ENCODE data around the gene ALKBH4. TPM values are rescaled to one million over a fixed set of nuclear protein-coding genes. Genes with fewer than 3 reads are reported as not detected.

ALKBH4 gene
- polyA plus RNA-seq, 1 experiment: 4.3 TPM

- TF ChIP-seq CTCF (IDR thresholded peaks at IDR 0.05; ENCODE audit: low read depth, low read length): no peak
- ChIA-PET POLR2A (no interaction called here), CTCF (no interaction called here)
- H3K4me3 ChIP-seq (ENCODE audit: low read depth, low read length): no peak overlapping the region
- H3K27ac ChIP-seq (ENCODE audit: low read depth, low read length): no peak overlapping the region
- DNase-seq (ENCODE audit: low read depth, low spot score): no peak
- H3K9me3 ChIP-seq (ENCODE audit: control insufficient read depth, insufficient read depth, low read length): no peaks in the 10 kb centered on the region; the same call in 1 of the 2 replicates
- H3K27me3 ChIP-seq (ENCODE audit: control insufficient read depth, insufficient read depth, low read length): no peaks in the 10 kb centered on the region
Observed at GRCh38 chr7:102426268-102427018, 38.2 kb downstream of the ALKBH4 start.

- Histone ChIP-seq H3K4me3 (ENCODE audit: low read depth, low read length) (no peak overlapping the region), H3K27me3 (ENCODE audit: control insufficient read depth, insufficient read depth, low read length) (no peaks in the 10 kb centered on the region), H3K27ac (ENCODE audit: low read depth, low read length) (no peak overlapping the region), H3K9me3 (ENCODE audit: control insufficient read depth, insufficient read depth, low read length) (no peaks in the 10 kb centered on the region; the same call in 1 of the 2 replicates)
- POLR2A ChIA-PET: no interaction called here
- CTCF ChIA-PET: no interaction called here
- TF ChIP-seq CTCF (IDR thresholded peaks at IDR 0.05; ENCODE audit: low read depth, low read length): no peak
- no peak for DNase-seq (ENCODE audit: low read depth, low spot score)
Observed at GRCh38 chr7:102425639-102426267, 38.9 kb downstream of the ALKBH4 start.

GRCh38 chr7:102424787-102425218 lies 39.9 kb downstream of the ALKBH4 start:
- Histone ChIP-seq H3K4me3 (ENCODE audit: low read depth, low read length) (no peak overlapping the region), H3K9me3 (ENCODE audit: control insufficient read depth, insufficient read depth, low read length) (no peaks in the 10 kb centered on the region; the same call in 1 of the 2 replicates), H3K27ac (ENCODE audit: low read depth, low read length) (no peak overlapping the region), H3K27me3 (ENCODE audit: control insufficient read depth, insufficient read depth, low read length) (no peaks in the 10 kb centered on the region)
- TF ChIP-seq CTCF (IDR thresholded peaks at IDR 0.05; ENCODE audit: low read depth, low read length): no peak
- CTCF ChIA-PET: no interaction called here
- DNase-seq (ENCODE audit: low read depth, low spot score): no peak
- POLR2A ChIA-PET: no interaction called here

GRCh38 chr7:102424129-102424551 lies 40.5 kb downstream of the ALKBH4 start:
- Histone ChIP-seq H3K4me3 (ENCODE audit: low read depth, low read length) (no peak overlapping the region), H3K27ac (ENCODE audit: low read depth, low read length) (no peak overlapping the region), H3K27me3 (ENCODE audit: control insufficient read depth, insufficient read depth, low read length) (no peaks in the 10 kb centered on the region), H3K9me3 (ENCODE audit: control insufficient read depth, insufficient read depth, low read length) (no peaks in the 10 kb centered on the region; the same call in 1 of the 2 replicates)
- CTCF ChIA-PET: no interaction called here
- no peak for TF ChIP-seq CTCF (IDR thresholded peaks at IDR 0.05; ENCODE audit: low read depth, low read length)
- POLR2A ChIA-PET: no interaction called here
- DNase-seq (ENCODE audit: low read depth, low spot score): no peak

GRCh38 chr7:102421706-102422240 lies 42.9 kb downstream of the ALKBH4 start:
- CTCF ChIA-PET: interaction anchor here (0.9 kb wide), 1 partner anchor 9 kb away, joined by 3 read pairs; no protein-coding TSS in a partner anchor
- no peaks in the 10 kb centered on the region for H3K27me3 ChIP-seq (ENCODE audit: control insufficient read depth, insufficient read depth, low read length)
- H3K9me3 ChIP-seq (ENCODE audit: control insufficient read depth, insufficient read depth, low read length): no peaks in the 10 kb centered on the region; the same call in 1 of the 2 replicates
- no peak overlapping the region for H3K4me3 ChIP-seq (ENCODE audit: low read depth, low read length)
- no peak overlapping the region for H3K27ac ChIP-seq (ENCODE audit: low read depth, low read length)
- no peak for DNase-seq (ENCODE audit: low read depth, low spot score)
- no peak for TF ChIP-seq CTCF (IDR thresholded peaks at IDR 0.05; ENCODE audit: low read depth, low read length)
- POLR2A ChIA-PET: no interaction called here
